ENCODE data around the gene DCDC1. TPM values are rescaled to one million over a fixed set of nuclear protein-coding genes. Genes with fewer than 3 reads are reported as not detected.
A peak's percentile ranks its signal among the peaks of the same experiment; 100 is the strongest.

Gene DCDC1
- total RNA-seq, 1 experiment from 2014 or later: 0.22 TPM

DNA sequence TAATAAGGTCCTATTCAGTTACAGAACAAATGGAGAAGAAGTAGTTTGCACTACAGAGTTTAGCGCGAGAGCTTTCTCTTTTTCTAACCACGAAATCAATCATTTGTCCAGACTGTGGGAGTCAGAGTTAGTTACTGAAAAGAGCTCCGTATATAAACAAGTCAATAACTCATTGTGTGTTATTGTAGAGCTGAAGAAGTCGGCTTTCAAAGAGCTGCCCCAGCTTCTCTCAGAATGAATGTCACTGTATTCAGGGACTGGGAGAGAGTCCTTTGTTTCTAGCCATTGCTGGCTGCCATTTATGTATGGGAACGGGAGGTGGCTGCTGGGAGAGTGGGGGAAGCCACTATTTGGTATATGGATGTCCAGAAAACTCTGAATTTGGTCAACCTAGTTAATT is 227.8 kb downstream of the DCDC1 start:
- Mint-ChIP-seq H3K27me3 (ENCODE audit: low read depth) (no peaks in the 10 kb centered on the region; the same call in 1 of the 2 replicates), H3K9me3 (no peaks in the 10 kb centered on the region), H3K27ac (no peak overlapping the region), H3K4me1 (peaks cover 40% of the 10 kb centered on the region), H3K36me3 (no peaks in the 10 kb centered on the region), H3K4me3 (no peak overlapping the region)
- CTCF ChIA-PET: interaction anchor here (1.6 to 3.5 kb wide), 4 partner anchors 13 to 35 kb away, joined by 3 to 24 read pairs (median 4); no protein-coding TSS in a partner anchor
- POLR2A ChIA-PET: no interaction called here
- DNase-seq (ENCODE audit: low spot score) (no peak), ATAC-seq (peak; percentile 29; the same call in 1 of the 2 replicates)
- no peak for TF ChIP-seq NFE2L1 (CRISPR knock-in tag; IDR thresholded peaks at IDR 0.05)
- TF ChIP-seq ZNF138 (CRISPR knock-in tag; conservative IDR thresholded peaks at IDR 0.05): no peak
- TF ChIP-seq, protein P1, sequence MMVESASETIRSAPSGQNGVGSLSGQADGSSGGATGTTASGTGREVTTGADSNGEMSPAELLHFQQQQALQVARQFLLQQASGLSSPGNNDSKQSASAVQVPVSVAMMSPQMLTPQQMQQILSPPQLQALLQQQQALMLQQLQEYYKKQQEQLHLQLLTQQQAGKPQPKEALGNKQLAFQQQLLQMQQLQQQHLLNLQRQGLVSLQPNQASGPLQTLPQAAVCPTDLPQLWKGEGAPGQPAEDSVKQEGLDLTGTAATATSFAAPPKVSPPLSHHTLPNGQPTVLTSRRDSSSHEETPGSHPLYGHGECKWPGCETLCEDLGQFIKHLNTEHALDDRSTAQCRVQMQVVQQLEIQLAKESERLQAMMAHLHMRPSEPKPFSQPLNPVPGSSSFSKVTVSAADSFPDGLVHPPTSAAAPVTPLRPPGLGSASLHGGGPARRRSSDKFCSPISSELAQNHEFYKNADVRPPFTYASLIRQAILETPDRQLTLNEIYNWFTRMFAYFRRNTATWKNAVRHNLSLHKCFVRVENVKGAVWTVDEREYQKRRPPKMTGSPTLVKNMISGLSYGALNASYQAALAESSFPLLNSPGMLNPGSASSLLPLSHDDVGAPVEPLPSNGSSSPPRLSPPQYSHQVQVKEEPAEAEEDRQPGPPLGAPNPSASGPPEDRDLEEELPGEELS (CRISPR knock-in tag; IDR thresholded peaks at IDR 0.05): no peak
- no peak for TF ChIP-seq ETV6 (CRISPR knock-in tag; IDR thresholded peaks at IDR 0.05)

DNA sequence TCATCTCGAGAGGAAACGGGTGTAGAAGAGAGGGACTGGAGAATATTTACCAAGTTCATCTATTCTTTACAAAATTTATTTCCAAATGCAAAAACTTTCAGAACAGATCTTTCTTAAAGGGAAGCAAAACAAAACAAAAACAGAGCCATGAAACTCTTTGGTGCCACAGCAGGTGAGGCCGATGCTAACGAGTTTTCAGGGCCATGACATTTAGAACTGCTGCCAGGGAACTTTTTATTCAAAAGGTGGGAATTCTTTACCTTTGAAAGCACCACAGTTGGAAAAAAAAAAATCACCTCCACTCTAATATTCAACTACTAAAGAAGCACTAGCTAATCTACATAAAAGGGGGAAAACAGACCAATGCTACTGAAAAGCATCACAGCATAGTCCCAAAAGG is 230.1 kb downstream of the DCDC1 start:
- CTCF ChIA-PET: interaction anchor here (1.0 to 1.6 kb wide), 2 partner anchors 32 to 94 kb away, joined by 3 to 5 read pairs; no protein-coding TSS in a partner anchor
- Mint-ChIP-seq H3K27ac (peak overlapping the region; percentile 82), H3K27me3 (ENCODE audit: low read depth) (no peaks in the 10 kb centered on the region; the same call in 1 of the 2 replicates)

More for the DNA sequence above, 230.1 kb downstream of the DCDC1 start:
- H3K36me3 Mint-ChIP-seq: no peaks in the 10 kb centered on the region
- H3K4me3 Mint-ChIP-seq: peak overlapping the region; percentile 33
- H3K9me3 Mint-ChIP-seq: no peaks in the 10 kb centered on the region
- H3K4me1 Mint-ChIP-seq: peaks cover 40% of the 10 kb centered on the region
- TF ChIP-seq GRHL2 (CRISPR knock-in tag; IDR thresholded peaks at IDR 0.05; ENCODE audit: insufficient replicate concordance, severe bottlenecking): no peak
- no peak for TF ChIP-seq PRRX2 (CRISPR knock-in tag; IDR thresholded peaks at IDR 0.05)
- TF ChIP-seq, protein P2, sequence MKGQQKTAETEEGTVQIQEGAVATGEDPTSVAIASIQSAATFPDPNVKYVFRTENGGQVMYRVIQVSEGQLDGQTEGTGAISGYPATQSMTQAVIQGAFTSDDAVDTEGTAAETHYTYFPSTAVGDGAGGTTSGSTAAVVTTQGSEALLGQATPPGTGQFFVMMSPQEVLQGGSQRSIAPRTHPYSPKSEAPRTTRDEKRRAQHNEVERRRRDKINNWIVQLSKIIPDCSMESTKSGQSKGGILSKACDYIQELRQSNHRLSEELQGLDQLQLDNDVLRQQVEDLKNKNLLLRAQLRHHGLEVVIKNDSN (CRISPR knock-in tag; IDR thresholded peaks at IDR 0.05): no peak
- TF ChIP-seq, protein P3, sequence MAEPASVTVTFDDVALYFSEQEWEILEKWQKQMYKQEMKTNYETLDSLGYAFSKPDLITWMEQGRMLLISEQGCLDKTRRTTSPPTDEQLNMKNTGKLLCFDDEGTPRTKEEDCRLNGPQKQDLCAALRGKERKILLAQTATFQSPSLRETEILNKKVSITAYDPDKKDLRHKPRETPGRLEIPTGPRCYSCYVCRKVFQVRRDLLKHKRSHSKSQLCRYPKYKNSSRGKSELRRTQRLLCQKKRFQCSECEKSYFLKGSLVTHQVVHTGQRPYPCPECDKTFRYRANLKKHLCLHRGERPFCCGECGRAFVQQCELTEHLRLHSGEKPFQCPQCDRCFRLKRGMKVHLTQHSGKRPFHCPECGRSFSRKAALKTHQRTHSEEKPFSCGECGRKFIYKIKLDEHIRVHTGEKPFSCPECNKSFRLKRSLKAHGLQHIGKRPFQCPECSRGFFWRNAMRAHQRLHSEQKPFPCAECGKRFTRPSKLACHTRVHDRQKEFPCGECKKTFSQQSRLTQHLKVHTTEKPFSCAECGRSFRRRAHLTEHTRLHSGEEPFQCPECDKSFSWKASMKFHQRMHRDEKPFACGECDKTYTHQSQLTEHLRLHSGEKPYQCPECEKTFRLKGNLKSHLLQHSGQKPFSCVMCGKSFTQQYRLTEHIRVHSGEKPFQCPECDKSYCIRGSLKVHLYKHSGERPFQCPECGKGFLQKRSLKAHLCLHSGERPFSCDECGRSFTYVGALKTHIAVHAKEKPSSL (CRISPR knock-in tag; conservative IDR thresholded peaks at IDR 0.05): no peak
- TF ChIP-seq, protein P4, sequence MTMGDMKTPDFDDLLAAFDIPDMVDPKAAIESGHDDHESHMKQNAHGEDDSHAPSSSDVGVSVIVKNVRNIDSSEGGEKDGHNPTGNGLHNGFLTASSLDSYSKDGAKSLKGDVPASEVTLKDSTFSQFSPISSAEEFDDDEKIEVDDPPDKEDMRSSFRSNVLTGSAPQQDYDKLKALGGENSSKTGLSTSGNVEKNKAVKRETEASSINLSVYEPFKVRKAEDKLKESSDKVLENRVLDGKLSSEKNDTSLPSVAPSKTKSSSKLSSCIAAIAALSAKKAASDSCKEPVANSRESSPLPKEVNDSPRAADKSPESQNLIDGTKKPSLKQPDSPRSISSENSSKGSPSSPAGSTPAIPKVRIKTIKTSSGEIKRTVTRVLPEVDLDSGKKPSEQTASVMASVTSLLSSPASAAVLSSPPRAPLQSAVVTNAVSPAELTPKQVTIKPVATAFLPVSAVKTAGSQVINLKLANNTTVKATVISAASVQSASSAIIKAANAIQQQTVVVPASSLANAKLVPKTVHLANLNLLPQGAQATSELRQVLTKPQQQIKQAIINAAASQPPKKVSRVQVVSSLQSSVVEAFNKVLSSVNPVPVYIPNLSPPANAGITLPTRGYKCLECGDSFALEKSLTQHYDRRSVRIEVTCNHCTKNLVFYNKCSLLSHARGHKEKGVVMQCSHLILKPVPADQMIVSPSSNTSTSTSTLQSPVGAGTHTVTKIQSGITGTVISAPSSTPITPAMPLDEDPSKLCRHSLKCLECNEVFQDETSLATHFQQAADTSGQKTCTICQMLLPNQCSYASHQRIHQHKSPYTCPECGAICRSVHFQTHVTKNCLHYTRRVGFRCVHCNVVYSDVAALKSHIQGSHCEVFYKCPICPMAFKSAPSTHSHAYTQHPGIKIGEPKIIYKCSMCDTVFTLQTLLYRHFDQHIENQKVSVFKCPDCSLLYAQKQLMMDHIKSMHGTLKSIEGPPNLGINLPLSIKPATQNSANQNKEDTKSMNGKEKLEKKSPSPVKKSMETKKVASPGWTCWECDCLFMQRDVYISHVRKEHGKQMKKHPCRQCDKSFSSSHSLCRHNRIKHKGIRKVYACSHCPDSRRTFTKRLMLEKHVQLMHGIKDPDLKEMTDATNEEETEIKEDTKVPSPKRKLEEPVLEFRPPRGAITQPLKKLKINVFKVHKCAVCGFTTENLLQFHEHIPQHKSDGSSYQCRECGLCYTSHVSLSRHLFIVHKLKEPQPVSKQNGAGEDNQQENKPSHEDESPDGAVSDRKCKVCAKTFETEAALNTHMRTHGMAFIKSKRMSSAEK (CRISPR knock-in tag; IDR thresholded peaks at IDR 0.05; ENCODE audit: borderline replicate concordance): no peak
- no peak for TF ChIP-seq CBFB (CRISPR knock-in tag; IDR thresholded peaks at IDR 0.05; ENCODE audit: low read depth)
- no peak for TF ChIP-seq GTF2I (CRISPR knock-in tag; conservative IDR thresholded peaks at IDR 0.05)
- ATAC-seq: peak; percentile 81
- no peak for DNase-seq (ENCODE audit: low spot score)
- POLR2A ChIA-PET: no interaction called here

Data from WTC11 (cell line).